Hematopoietic multipotent progenitor cell treated with erythropoietin and hydrocortisone succinate and interleukin-3 and kit ligand, for 15 days (in vitro differentiated cells): ENCODE measurements around the gene AKR1C3.

Experiments used
- DNase-seq: peaks from one replicate; pipeline ENCODE4 v3.0.0-alpha.2; 2015; ENCODE audit warnings: low spot score

Gene AKR1C3

DNA sequence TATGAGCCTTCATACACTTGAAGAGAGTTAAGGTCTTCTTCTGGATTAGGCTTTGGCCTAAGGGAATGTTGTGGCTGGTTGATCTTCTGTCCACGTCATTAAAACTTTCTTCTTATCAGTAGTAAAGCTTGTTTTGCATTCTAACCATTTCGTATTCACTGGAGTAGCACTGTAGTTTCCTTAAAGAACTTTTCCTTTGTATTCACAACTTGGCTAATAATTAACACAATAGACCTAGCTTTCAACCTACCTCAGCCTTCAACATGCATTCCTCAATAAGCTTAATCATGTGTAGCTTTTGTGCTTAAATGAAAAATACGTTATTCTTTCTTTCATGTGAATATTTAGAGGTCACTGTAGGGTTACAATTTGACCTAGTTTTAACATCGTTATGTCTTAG, 48.0 kb downstream of the AKR1C3 start:
- no peak for DNase-seq

GRCh38 chr10:5143137-5143536, 48.9 kb downstream of the AKR1C3 start:
- no peak for DNase-seq

- DNase-seq: no peak
These were observed 52.7 kb downstream of the AKR1C3 start for GRCh38 chr10:5146920-5147254.

GRCh38 chr10:5147255-5147980, 53.2 kb downstream of the AKR1C3 start:
- DNase-seq: no peak

GRCh38 chr10:5147981-5148677, 53.9 kb downstream of the AKR1C3 start:
- DNase-seq: no peak

GRCh38 chr10:5148678-5149032, 54.4 kb downstream of the AKR1C3 start:
- DNase-seq: no peak

DNA sequence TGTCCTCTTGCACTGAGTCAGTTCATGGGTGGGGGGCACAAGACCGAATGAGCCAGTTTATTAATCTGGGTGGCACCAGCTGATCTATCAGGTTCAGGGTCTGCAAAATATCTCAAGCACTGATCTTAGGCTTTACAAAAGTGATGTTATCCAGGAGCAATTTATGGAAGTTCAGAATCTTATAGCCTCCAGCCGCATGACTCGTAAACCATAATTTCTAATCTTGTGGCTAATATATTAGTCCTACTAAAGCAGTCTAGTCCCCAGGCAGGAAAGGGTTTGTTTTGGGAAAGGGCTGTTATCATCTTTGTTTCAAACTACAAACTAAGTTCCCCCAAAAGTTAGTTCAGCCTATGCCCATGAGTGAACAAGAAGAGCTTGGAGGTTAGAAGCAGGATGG, 56.9 kb downstream of the AKR1C3 start:
- DNase-seq: no peak

- DNase-seq: no peak
These were observed 61.7 kb downstream of the AKR1C3 start for GRCh38 chr10:5155951-5156350.
